HUES64 (cell line): ENCODE data around the gene MGAT5.
"Not testable (repeated sequence)": the region's sequence is repeated elsewhere in the genome, so short reads cannot be mapped to it uniquely, and the experiment has no call there.

Experiments used
- H3K27ac ChIP-seq: 2 replicates; pipeline ENCODE4 v1.7.0; 2013; ENCODE audit warnings: low read depth, low read length, inconsistent platforms
- H3K27me3 ChIP-seq: 2 replicates; pipeline ENCODE4 v1.6.1; 2013; ENCODE audit warnings: mild to moderate bottlenecking, low read length; ENCODE audit not compliant: insufficient read depth
- H3K36me3 ChIP-seq: 2 replicates; pipeline ENCODE4 v1.6.1; 2013; ENCODE audit warnings: mild to moderate bottlenecking, low read length; ENCODE audit not compliant: insufficient read depth
- H3K4me1 ChIP-seq: 2 replicates; pipeline ENCODE4 v1.6.1; 2013; ENCODE audit warnings: mild to moderate bottlenecking, low read length, moderate library complexity; ENCODE audit not compliant: insufficient read depth
- H3K4me3 ChIP-seq: 2 replicates; pipeline ENCODE4 v1.5.1; 2013; ENCODE audit warnings: mild to moderate bottlenecking, low read length, moderate library complexity
- H3K9ac ChIP-seq: 2 replicates; pipeline ENCODE4 v1.6.1; 2013; ENCODE audit warnings: mild to moderate bottlenecking, low read depth, low read length
- H3K9me3 ChIP-seq: 2 replicates; pipeline ENCODE4 v1.6.1; 2013; ENCODE audit warnings: low read depth, low read length; ENCODE audit not compliant: insufficient read depth
- WGBS: fragments of 150-250, 120-280 bp; methylation state at CpG from one replicate; pipeline ENCODE4 v1.1.7; 2013; ENCODE audit warnings: missing lambda C conversion rate; 5-methylcytosine and 5-hydroxymethylcytosine counted together

The MGAT5 gene

DNA sequence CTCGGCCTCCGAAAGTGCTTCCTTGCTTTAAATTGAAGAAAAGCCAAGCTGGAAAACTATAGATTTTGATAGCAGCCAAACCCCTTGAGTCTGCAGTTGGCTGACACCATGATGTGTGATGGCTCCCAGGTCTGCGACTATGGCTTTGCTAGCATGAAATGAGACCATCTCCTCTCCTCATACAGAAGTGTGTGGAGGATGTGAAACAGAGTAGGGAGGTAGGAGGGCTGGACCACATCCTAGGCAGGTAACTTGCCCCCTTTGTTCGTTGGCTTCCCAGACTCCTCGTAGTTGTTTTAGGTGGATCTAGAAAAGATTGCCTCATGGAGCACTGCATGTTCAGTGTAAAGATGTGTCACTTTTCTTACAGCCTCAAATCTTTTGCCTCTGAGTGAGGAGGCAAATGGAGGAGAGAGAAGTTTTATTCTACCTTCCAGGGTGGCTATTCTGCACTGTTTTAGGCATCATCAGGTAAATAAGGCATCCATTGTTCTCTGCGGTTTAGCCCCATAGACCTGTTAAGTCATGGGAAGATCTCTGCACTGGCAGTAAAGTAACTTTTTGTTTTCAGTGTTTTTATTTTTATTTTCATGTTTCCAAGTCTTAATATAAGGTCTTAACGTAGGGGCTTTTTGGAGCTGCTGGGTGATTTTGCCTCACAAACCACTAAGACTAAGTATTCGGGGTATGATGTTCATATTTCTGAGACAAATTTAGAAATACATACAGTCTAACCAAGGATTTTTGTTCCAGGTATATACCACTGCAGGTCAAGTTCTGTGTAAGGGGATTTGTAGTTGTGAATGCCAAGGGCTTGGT lies 40.1 kb downstream of the MGAT5 start:
- WGBS: 92% methylated on average over 7 of the region's 8 CpGs
- H3K4me1 ChIP-seq: peaks cover 4% of the 10 kb centered on the region; the same call in 1 of the 2 replicates

DNA sequence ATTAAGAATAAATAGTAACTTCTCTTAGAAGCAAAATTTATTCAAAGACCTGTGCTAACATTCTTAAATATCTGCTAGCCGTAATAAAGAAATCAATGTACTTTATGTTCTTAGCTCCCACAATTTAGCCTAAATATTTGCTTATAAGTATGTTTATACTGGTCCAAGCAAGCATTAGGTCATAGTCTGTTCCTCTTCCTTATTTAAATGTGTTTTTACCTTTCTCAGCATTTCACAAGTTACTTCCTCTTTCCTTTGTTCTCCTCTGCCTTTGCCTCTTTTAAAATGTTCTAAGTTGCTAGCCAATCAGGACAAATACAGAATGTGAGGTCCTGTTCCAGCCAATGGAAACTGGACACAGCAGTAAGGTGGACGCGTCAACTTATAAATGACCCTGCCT lies 40.7 kb downstream of the MGAT5 start:
- 94% methylated on average over 2 of the region's 3 CpGs for WGBS
- H3K9ac ChIP-seq, H3K4me1 ChIP-seq: not testable (repeated sequence)

More for the DNA sequence above, 40.1 kb downstream of the MGAT5 start:
- Histone ChIP-seq H3K27me3 (no peaks in the 10 kb centered on the region), H3K9ac (no peak overlapping the region), H3K4me3 (no peak overlapping the region), H3K27ac (no peak overlapping the region), H3K36me3 (0 out of 2 replicates have a peak, but pooled peaks cover 3% of the 10 kb centered on the region), H3K9me3 (no peaks in the 10 kb centered on the region)

DNA sequence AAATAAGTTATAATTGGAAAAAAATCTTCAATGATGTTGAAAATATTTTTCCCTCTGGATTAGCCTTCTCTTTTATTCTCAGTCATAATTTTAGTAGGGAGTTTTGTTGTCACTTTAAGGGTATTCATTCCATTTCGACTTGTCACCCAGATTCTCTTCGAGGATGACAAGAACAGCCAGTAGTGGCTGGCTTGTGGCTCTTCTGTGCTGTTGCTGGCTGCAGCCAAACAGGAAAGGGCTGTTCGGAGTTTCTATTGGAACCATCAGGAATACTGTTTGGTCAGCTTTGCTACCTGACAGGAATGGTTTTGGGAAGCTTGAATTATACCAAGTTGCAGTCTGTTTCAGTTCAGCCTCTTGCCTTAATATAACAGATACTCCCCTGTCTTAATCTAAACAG lies 41.6 kb downstream of the MGAT5 start:
- H3K27me3 ChIP-seq: no peaks in the 10 kb centered on the region
- 96% methylated on average over 3 of the region's 3 CpGs for WGBS
- 0 out of 2 replicates have a peak, but pooled peaks cover 3% of the 10 kb centered on the region for H3K36me3 ChIP-seq
- H3K9ac ChIP-seq: no peak overlapping the region
- H3K4me1 ChIP-seq: peaks cover 4% of the 10 kb centered on the region; the same call in 1 of the 2 replicates
- H3K9me3 ChIP-seq: no peaks in the 10 kb centered on the region
- no peak overlapping the region for H3K27ac ChIP-seq
- no peak overlapping the region for H3K4me3 ChIP-seq

More for the DNA sequence above, 40.7 kb downstream of the MGAT5 start:
- not testable (repeated sequence) for H3K27me3 ChIP-seq, H3K9me3 ChIP-seq, H3K36me3 ChIP-seq, H3K27ac ChIP-seq, H3K4me3 ChIP-seq

DNA sequence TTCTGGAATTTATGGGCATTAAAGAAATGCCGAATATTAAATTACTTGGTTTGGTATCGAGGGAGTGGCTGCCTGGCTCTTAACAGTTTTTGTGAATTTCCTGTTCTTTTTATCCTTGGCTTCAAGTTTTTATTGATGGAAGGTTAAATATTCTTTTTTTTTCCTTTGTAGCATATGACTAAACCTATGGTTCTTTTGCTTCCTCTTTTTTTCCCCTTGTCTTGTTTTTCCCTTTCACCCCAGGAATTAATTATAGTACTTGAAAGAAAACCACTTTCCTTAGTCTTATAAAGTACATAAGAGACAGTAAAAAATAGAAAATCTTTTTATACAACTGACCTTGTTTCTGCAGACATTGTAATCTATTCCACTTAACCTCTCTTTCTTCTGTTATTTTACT lies 42.4 kb downstream of the MGAT5 start:
- no peak overlapping the region for H3K27ac ChIP-seq
- no peaks in the 10 kb centered on the region for H3K9me3 ChIP-seq
- no peaks in the 10 kb centered on the region for H3K27me3 ChIP-seq
- H3K36me3 ChIP-seq: 0 out of 2 replicates have a peak, but pooled peaks cover 3% of the 10 kb centered on the region
- 89% methylated on average over 2 of the region's 2 CpGs for WGBS
- H3K4me3 ChIP-seq: no peak overlapping the region
- H3K9ac ChIP-seq: no peak overlapping the region
- H3K4me1 ChIP-seq: peaks cover 4% of the 10 kb centered on the region; the same call in 1 of the 2 replicates

DNA sequence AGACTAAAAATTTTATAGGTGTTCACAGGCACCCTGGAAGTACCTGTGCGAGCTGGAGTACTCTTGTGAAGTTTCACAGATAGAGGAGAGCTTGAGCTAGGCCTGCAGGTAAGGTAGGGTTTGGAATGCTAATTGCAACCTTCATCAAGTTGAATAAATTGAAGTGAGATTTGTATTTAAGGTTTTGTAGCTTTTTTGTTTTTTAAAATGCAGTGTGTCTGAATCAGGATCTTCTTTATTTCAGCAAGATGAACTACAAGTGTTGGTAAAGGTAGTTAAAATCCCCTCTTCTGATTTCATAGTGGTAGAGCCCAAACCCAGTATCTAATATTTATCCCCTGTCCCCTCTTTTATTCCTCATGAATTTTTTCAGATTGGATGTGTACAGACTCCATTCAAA lies 45.5 kb downstream of the MGAT5 start:
- Histone ChIP-seq H3K27ac (no peak overlapping the region), H3K36me3 (no peaks in the 10 kb centered on the region), H3K9ac (no peak overlapping the region), H3K9me3 (no peaks in the 10 kb centered on the region), H3K27me3 (no peaks in the 10 kb centered on the region), H3K4me1 (peaks cover 4% of the 10 kb centered on the region), H3K4me3 (no peak overlapping the region)
- WGBS: 97% methylated on average over 1 of the region's 1 CpG

DNA sequence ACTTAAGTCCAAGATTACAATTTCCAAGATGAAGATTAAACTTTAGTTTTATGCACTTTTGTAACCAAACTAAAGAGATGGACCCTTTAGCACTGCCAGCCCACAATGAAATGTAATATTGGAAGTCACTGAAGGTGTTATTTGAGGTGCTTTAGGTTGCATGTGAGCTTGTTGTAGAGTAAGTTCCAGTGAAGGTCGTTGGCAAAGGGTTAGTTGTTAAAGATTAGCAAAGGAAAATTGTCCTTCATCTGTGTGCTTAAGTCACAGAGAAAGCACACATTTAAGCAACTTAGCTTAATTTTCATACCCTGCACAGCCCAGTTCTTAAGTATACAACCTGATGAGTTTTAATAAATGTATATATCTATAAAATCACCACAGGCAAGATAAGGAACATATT lies 46.7 kb downstream of the MGAT5 start:
- H3K36me3 ChIP-seq: no peaks in the 10 kb centered on the region
- no peak overlapping the region for H3K4me3 ChIP-seq
- H3K9me3 ChIP-seq: no peaks in the 10 kb centered on the region
- H3K4me1 ChIP-seq: peaks cover 6% of the 10 kb centered on the region
- H3K9ac ChIP-seq: no peak overlapping the region
- no peaks in the 10 kb centered on the region for H3K27me3 ChIP-seq
- 79% methylated on average over 1 of the region's 1 CpG for WGBS
- H3K27ac ChIP-seq: no peak overlapping the region

DNA sequence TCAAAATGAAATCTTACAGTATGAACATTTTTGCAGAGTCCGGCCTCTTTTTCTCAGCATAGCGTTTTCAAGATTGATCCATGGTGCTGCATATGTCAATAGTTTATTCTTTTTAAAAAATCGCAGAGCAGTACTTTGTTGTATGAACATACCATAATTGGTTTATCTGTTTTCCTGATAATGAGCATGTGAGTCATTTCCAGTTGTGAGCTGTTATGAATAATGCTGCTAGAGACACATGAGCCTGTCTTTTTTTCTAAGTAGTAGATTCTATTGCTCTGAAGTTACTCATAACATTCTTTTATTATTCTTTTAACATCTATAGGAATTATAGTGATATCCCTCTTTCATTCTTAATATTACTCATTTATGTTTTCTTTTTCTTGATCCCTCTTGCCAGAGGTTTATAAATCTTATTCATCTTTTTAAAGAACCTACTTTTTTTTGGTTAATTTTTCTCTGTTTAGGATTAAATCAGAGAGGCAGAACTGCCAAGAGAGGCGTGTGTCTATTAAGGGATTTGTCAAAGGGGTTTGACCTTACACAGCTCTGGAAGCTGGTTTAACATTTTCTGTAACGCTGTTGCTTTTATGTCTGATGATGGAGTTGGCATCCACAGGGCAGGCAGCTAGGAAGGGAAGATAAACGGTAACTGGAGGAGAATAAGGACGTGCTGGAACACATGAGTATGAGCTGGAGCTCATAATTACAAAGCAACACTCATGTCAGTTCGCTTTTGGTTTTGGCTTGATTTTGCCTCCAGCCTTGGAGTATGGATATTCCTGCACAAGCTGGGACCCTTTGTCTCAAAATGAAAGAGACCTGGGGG lies 47.4 kb downstream of the MGAT5 start:
- no peaks in the 10 kb centered on the region for H3K27me3 ChIP-seq

DNA sequence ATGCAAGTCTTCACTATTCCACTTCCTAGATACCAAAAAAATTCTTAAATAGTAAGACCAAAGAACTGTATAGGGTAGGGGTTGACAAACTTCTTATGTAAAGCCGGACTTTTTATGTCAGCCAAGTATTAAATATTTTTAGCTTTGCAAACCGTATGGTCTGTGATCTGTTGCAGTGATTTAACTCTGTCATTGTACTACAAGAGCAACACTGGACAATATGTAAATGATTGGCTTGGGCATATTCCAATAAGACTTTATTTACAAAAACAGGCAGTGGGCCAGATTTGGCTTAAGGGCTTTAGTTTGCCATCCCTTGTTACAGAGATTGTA lies 48.0 kb downstream of the MGAT5 start:
- H3K36me3 ChIP-seq: no peaks in the 10 kb centered on the region
- H3K9ac ChIP-seq: no peak overlapping the region
- H3K27me3 ChIP-seq: no peaks in the 10 kb centered on the region
- H3K9me3 ChIP-seq: no peaks in the 10 kb centered on the region
- 97% methylated on average over 2 of the region's 2 CpGs for WGBS
- H3K27ac ChIP-seq: no peak overlapping the region
- H3K4me1 ChIP-seq: peaks cover 7% of the 10 kb centered on the region
- H3K4me3 ChIP-seq: no peak overlapping the region

More for the DNA sequence above, 47.4 kb downstream of the MGAT5 start:
- WGBS: 89% methylated on average over 8 of the region's 8 CpGs
- no peak overlapping the region for H3K27ac ChIP-seq
- H3K9ac ChIP-seq: no peak overlapping the region
- no peaks in the 10 kb centered on the region for H3K36me3 ChIP-seq
- no peaks in the 10 kb centered on the region for H3K9me3 ChIP-seq
- H3K4me1 ChIP-seq: peaks cover 6% of the 10 kb centered on the region
- H3K4me3 ChIP-seq: no peak overlapping the region

DNA sequence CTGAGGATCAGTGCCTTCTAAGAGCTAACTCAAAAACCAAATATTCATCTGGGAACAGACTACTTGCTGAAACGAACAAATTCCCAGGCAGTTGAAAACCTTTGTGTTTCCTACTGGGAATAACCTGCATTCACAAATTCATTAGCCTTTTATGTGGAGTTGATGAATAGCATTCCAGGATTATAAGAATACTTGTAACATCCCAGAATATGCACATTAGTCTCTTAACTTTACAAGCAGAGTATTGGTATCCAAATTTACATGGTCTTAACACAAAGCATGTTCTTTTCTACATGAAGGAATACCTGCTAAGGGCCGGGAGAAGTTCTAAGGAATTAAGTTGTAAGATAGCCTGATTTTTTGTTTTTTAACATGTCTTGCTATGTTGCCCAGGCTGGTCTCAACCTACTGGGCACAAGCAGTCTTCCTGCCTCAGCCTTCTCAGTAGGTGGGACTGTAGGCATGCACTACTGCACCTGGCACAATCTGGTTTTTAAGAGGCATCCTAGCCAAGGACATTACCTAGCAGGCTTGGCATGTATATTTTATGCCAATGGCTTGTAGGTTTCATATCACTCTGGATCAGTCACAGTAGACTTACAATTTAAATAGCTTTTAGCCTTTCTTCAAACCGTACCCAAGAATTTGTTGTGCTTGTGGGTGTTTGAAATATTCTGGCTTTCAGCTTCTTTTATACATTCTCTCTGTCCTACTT lies 50.7 kb downstream of the MGAT5 start:
- H3K27me3 ChIP-seq: no peaks in the 10 kb centered on the region
- H3K4me1 ChIP-seq: peaks cover 10% of the 10 kb centered on the region
- H3K36me3 ChIP-seq: no peaks in the 10 kb centered on the region
- H3K9ac ChIP-seq: no peak overlapping the region
- WGBS: 91% methylated on average over 2 of the region's 3 CpGs
- 0 out of 2 replicates have a peak, but pooled peaks cover 4% of the 10 kb centered on the region for H3K9me3 ChIP-seq
- H3K4me3 ChIP-seq: no peak overlapping the region
- no peak overlapping the region for H3K27ac ChIP-seq

DNA sequence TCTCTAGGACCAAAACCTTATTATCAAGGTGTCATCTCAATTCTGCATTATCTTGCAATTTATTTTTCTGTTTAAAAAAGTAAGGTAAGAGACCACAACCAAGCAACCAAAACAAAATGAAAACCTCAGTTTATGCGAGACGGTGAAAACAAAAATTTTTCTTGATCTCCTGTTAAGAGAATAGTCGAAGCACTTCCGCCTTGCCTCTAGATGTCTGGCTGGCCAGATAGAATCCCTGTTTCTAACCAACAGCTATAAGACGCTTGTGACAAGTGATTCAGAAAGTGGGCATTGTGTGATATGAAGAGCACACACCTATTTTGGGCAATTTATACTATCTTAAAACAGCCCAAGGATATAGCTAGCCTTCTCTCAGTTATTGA lies 51.2 kb downstream of the MGAT5 start:
- Histone ChIP-seq H3K9ac (no peak overlapping the region), H3K36me3 (no peaks in the 10 kb centered on the region), H3K9me3 (0 out of 2 replicates have a peak, but pooled peaks cover 4% of the 10 kb centered on the region), H3K27ac (no peak overlapping the region), H3K4me3 (no peak overlapping the region), H3K27me3 (no peaks in the 10 kb centered on the region), H3K4me1 (peaks cover 10% of the 10 kb centered on the region)
- WGBS: 97% methylated on average over 4 of the region's 5 CpGs

DNA sequence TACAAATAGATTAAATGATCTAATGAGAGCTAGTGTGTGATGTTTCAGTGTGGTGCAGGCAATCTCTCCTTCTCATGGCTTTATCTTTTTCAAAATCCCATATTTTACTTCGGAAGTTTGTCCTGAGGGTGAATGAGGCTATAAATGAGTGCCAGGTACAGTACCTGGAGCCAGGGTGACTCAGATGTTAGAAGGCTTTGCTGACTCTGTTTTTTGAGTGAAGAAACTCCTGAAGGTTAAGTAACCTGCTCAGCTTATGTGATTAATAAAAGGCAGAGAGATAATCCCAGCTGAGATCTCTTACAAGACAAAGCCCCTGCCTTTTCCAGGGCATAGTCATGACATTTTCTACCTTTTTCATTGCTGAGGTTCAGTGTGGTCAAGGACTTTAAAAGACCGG lies 52.6 kb downstream of the MGAT5 start:
- no peak overlapping the region for H3K9ac ChIP-seq
- no peaks in the 10 kb centered on the region for H3K27me3 ChIP-seq
- no peaks in the 10 kb centered on the region for H3K36me3 ChIP-seq
- H3K9me3 ChIP-seq: 0 out of 2 replicates have a peak, but pooled peaks cover 4% of the 10 kb centered on the region
- H3K4me3 ChIP-seq: no peak overlapping the region
- peaks cover 10% of the 10 kb centered on the region for H3K4me1 ChIP-seq
- WGBS: 97% methylated on average over 2 of the region's 2 CpGs
- H3K27ac ChIP-seq: no peak overlapping the region
